Omental fat pad (tissue), 4 donors: ENCODE data around the gene HSF2BP. TPM values are rescaled to one million over a fixed set of nuclear protein-coding genes. Genes with fewer than 3 reads are reported as not detected.

Experiments used
- ATAC-seq: fragments of 150-250 bp; one replicate; pipeline ENCODE4 v1.9.1; 2016; ENCODE audit warnings: mild to moderate bottlenecking, moderate library complexity; ENCODE audit not compliant: low FRiP score
- DNase-seq: peaks from one replicate; pipeline ENCODE4 v3.0.0-alpha.2; 2019; ENCODE audit warnings: low spot score
- total RNA-seq, 4 donors: library from RNA; depleted of rRNA; stranded (reverse); fragments of >200 nt; gene quantifications; one replicate each; pipeline ENCODE4 v1.1.0, GENCODE V29; 2016
- TF ChIP-seq, protein P1 (sequence below), 3 donors: fragments of 450-650 bp; IDR thresholded peaks; one replicate each; pipeline ENCODE4 v1.5.1; 2016 to 2017; ENCODE audit warnings: antibody characterized with exemption in 3 of 3, mild to moderate bottlenecking in 3 of 3, moderate library complexity in 2 of 3

Gene HSF2BP
- total RNA-seq, 4 donors from 2014 or later = 0.94 to 1.6 (median 1.1) TPM; not detected in 1

DNA sequence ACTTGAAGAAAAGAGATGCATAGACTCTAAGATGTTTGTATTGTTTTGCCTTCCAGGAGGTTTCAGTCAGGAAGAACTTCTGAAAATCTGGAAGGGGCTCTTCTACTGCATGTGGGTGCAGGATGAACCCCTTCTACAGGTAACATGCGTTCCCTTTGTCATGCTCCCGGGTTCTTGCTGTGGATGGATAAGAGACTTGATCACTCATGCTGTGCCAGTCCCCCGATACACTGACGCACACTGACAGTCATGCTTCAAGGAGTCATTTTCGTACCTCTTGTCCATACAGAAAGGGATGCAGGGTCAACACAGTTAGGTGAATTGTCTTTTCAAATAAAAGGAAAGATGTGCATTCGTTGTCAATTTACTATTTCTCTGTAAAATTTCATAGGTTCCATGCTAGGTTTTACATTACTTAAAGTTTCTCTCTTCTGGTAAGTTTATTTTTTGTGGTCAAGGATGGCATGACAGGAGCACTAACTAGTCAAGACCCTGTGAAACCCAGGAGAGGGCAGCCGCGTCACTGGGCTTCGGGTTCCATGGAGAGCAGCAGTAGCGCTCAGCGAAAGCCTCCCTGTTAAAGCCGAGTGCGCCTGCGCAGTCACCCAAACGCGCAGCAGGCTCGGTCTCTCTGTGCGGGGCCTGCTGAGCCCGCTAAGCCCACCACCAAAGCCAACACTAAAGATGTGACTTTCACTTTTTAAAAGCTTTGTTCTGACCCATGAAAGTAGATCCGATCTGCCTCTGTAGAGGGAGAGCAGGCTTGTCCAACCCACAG, 10.7 kb upstream of the HSF2BP start:
- no peak for ATAC-seq
- no peak for DNase-seq
- TF ChIP-seq, protein P1, sequence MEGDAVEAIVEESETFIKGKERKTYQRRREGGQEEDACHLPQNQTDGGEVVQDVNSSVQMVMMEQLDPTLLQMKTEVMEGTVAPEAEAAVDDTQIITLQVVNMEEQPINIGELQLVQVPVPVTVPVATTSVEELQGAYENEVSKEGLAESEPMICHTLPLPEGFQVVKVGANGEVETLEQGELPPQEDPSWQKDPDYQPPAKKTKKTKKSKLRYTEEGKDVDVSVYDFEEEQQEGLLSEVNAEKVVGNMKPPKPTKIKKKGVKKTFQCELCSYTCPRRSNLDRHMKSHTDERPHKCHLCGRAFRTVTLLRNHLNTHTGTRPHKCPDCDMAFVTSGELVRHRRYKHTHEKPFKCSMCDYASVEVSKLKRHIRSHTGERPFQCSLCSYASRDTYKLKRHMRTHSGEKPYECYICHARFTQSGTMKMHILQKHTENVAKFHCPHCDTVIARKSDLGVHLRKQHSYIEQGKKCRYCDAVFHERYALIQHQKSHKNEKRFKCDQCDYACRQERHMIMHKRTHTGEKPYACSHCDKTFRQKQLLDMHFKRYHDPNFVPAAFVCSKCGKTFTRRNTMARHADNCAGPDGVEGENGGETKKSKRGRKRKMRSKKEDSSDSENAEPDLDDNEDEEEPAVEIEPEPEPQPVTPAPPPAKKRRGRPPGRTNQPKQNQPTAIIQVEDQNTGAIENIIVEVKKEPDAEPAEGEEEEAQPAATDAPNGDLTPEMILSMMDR (IDR thresholded peaks at IDR 0.05) = no peak

DNA sequence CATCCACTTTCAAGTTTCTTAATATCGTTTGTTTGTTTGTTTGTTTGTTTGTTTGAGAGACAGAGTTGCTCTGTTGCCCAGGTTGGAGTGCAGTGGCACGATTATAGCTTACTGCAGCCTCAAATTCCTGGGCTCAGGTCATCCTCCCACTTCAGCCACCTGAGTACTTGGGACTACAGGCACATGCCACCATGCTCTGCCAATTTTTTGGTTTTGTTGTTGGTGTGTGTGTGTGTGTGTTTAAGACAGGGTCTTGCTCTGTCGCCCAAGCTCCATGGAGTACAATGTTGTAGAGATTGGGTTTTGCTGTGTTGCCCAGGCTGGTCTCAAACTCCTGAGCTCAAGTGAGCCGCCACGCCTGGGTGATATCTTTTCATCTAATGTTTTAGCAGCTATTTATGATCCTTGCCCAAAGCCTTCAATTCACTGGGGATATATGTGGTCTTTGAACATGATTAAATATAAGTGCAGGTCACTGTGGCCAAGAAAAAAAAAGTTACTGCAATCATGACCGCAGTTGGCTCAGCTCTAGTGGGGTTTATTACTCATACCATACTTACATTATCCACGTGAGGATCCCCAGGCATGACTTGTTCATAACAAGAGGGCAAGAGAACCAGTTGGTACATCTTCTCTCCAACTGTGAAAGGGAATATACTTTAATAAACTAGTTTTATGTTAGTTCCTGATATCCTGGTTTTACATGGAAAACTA, 8.1 kb upstream of the HSF2BP start:
- TF ChIP-seq, protein P1 (IDR thresholded peaks at IDR 0.05) = no peak
- DNase-seq = no peak
- no peak for ATAC-seq

DNA sequence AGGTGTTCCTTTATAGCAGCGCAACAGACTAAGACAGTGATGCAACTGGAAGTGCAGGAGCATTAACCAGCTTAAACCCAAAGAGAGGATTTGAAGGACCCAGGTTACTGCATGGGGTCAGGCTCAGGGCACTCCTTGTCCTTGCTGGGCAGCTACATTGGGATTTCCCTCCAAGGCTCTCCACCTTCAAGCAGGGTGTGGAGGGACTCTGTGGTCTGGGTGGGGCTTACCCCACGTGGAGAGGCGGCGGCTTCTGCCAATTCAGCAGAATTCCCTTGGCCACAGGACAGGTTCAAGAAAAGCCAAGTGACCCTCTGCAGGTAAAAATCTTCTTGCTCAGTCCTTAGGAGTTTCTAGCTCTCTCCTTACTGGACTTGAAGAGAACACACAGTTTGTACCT, 6.6 kb upstream of the HSF2BP start:
- TF ChIP-seq, protein P1 (IDR thresholded peaks at IDR 0.05) = no peak
- DNase-seq (no peak), ATAC-seq (no peak)

DNA sequence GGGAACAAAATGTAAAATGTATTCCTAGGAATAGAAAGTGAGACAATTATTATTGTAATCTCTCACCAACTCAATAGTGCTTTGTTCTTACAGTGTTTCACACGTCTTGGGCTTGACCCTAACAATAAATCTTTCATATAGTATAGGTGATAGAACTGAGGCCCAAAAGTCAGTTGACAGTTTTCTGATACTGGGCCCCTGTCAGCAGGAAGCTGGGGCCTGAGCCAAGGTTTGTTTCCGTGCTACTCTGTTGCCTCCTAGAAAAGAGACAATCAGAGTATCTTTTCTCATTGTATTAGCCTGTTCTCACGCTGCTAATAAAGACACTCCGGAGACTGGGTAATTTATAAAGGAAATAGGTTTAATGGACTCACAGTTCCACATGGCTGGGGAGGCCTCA, 5.1 kb upstream of the HSF2BP start:
- DNase-seq = no peak
- TF ChIP-seq, protein P1 (IDR thresholded peaks at IDR 0.05) = no peak
- no peak for ATAC-seq

DNA sequence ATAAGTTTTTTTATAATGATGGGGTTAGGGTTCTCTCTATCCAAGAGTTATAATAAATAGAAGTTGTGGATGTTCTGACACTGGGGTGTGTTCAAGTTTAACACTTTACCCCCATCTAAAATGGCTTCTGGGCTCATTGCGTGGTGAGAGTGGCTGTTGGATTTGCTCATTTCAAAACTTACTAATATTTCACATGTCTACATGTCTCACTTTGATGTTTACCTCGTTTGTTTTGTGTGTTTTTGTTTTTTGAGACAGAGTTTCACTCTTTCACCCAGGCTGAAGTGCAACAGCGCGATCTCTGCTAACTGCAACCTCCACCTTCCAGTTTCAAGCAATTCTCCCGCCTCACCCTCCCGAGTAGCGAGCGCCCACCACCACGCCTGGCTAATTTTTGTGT, 3.7 kb upstream of the HSF2BP start:
- DNase-seq (no peak), ATAC-seq (no peak)
- TF ChIP-seq, protein P1 (IDR thresholded peaks at IDR 0.05) = no peak

DNA sequence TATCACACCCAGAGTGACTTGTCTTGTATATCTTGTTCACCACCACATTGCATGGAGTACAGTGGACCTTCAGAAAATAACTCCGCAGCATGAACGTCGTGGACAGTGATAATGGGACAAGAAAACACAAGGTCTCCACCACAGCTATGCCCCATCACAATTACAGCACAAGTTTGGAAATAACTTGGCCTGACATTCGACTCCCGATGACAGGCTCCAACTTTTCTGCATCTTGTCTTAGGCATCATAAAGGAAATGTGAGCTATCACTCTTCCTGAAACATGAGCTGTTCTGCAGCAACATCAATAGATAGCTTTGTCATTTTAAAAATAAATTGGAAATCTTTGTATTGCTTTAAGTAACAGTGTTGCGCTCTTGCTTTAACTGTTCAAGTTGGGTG, 3.0 kb upstream of the HSF2BP start:
- no peak for ATAC-seq
- TF ChIP-seq, protein P1 (IDR thresholded peaks at IDR 0.05) = no peak
- no peak for DNase-seq

DNA sequence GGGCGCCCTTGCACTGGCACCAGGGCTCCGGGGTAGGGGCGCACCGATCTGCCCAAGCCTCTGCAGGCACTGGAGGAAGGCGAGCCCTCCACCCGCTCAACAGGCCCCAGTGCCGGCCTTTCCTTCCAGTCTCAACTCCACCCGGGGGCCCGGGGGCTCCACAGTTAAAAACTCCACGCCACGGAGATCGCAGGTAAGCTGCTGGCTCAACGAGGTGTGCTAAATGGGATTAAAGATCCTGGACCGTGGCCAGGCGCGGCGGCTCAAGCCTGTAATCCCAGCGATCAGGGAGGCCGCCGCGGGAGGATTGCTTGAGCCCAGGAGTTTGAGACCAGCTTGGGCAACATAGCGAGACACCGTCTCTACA, 536 bp downstream of the HSF2BP start:
- no peak for ATAC-seq
- TF ChIP-seq, protein P1 (IDR thresholded peaks at IDR 0.05) = no peak
- DNase-seq = no peak
